Measurements from ENCODE around the gene SMURF1.

DNA sequence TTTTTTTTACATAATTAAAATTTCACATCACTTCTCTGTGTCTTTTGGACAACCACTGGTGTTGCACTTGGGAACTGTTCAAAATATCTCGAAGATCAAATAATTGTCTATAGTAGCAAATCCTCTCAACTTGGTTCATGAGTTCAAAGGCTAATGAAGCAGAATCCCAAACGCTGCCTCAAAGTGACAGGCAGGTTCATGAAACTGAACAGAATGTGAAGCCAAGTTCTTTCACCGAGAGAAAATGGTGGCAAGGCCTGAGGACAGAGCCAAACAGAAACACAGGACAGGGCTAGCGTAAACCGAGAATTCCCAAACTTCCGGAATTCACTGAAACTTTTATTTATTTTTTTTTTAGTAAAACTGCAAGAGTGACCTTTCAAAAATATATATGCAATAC, 21.1 kb downstream of the SMURF1 start:
- TF ChIP-seq, protein P1, sequence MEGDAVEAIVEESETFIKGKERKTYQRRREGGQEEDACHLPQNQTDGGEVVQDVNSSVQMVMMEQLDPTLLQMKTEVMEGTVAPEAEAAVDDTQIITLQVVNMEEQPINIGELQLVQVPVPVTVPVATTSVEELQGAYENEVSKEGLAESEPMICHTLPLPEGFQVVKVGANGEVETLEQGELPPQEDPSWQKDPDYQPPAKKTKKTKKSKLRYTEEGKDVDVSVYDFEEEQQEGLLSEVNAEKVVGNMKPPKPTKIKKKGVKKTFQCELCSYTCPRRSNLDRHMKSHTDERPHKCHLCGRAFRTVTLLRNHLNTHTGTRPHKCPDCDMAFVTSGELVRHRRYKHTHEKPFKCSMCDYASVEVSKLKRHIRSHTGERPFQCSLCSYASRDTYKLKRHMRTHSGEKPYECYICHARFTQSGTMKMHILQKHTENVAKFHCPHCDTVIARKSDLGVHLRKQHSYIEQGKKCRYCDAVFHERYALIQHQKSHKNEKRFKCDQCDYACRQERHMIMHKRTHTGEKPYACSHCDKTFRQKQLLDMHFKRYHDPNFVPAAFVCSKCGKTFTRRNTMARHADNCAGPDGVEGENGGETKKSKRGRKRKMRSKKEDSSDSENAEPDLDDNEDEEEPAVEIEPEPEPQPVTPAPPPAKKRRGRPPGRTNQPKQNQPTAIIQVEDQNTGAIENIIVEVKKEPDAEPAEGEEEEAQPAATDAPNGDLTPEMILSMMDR (conservative IDR thresholded peaks at IDR 0.05; ENCODE audit: low read depth, low read length) = no peak
- TF ChIP-seq CEBPB (IDR thresholded peaks at IDR 0.05; ENCODE audit: low read depth, low read length) = no peak
- no peak for TF ChIP-seq RFX5 (IDR thresholded peaks at IDR 0.05; ENCODE audit: low read depth, low read length)
